Breast epithelium (tissue), 3 donors: ENCODE data around the gene RTTN.

Source experiments
- POLR2A ChIP-seq: fragments of 450-650 bp; IDR thresholded peaks from one replicate; pipeline ENCODE4 v1.6.1; 2016; ENCODE audit warnings: antibody characterized with exemption, mild to moderate bottlenecking, moderate library complexity
- POLR2AphosphoS5 ChIP-seq, 3 donors: sonication (generic); formaldehyde crosslinking; IDR thresholded peaks; one replicate each; pipeline ENCODE4 v1.6.1; 2017; ENCODE audit warnings: antibody characterized with exemption in 3 of 3
- TF ChIP-seq, protein P1 (sequence below), 3 donors: fragments of 450-650 bp; IDR thresholded peaks; one replicate each; pipeline ENCODE4 v1.5.1; 2016 to 2017; ENCODE audit warnings: antibody characterized with exemption in 3 of 3, mild to moderate bottlenecking in 3 of 3, moderate library complexity in 3 of 3

DNA sequence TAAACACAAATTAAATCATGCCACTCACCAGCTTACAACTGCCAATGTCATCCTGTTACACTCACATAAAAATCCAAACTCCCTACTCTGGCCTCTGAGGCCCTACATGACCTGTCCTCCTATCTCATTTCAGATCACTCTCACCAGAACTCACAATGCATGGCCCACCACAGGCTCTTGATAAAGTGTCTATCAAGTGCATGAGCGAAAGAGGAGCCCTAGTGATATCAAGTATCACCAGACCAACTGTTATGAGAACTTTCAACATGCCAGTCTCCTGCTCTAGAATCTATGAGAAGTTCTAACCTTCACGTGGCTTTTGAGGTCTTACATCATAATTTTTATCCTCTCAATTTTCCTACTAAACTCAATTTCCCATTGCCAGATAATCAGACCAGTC lies 181.4 kb downstream of the RTTN start:
- TF ChIP-seq, protein P1, sequence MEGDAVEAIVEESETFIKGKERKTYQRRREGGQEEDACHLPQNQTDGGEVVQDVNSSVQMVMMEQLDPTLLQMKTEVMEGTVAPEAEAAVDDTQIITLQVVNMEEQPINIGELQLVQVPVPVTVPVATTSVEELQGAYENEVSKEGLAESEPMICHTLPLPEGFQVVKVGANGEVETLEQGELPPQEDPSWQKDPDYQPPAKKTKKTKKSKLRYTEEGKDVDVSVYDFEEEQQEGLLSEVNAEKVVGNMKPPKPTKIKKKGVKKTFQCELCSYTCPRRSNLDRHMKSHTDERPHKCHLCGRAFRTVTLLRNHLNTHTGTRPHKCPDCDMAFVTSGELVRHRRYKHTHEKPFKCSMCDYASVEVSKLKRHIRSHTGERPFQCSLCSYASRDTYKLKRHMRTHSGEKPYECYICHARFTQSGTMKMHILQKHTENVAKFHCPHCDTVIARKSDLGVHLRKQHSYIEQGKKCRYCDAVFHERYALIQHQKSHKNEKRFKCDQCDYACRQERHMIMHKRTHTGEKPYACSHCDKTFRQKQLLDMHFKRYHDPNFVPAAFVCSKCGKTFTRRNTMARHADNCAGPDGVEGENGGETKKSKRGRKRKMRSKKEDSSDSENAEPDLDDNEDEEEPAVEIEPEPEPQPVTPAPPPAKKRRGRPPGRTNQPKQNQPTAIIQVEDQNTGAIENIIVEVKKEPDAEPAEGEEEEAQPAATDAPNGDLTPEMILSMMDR (IDR thresholded peaks at IDR 0.05), result no peak
- TF ChIP-seq POLR2A (no peak), POLR2AphosphoS5 (IDR thresholded peaks at IDR 0.05) (no peak)
